NCI-H1417 treated with DMSO at 0.1 percent for 48 hours (cell line): ENCODE measurements around the gene ID1.
A peak's percentile ranks its signal among the peaks of the same experiment; 100 is the strongest.

Experiments
- DNase-seq: peaks from one replicate; lab custom pipeline; 2025; lab: John Stamatoyannopoulos, UW

The ID1 gene

GRCh38 chr20:31605031-31605901, at the start of gene ID1:
ID1 (plus strand) TSS chr20:31605289; CDS start chr20:31605388, 99 bp downstream.
- peak; percentile 96 for DNase-seq

DNA sequence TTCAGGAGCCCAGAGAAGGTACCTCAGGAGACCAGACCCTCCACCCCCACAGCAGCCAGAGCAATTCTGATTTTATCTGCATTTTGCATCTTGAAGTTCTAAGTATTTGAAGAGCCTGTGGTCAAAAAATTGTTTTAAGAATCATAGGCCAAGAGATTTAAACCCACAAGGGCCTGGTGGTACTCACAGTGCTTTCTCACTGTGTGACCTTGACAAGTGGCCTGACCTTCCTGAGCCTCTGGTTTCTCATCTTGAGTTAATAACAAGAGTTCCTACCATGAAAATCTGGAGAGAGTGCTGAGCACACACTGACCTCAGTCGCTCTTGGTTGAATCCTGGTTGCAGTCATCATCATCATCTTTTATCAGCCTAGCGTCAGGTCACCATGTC, 45.4 kb upstream of the ID1 start:
- no peak for DNase-seq

DNA sequence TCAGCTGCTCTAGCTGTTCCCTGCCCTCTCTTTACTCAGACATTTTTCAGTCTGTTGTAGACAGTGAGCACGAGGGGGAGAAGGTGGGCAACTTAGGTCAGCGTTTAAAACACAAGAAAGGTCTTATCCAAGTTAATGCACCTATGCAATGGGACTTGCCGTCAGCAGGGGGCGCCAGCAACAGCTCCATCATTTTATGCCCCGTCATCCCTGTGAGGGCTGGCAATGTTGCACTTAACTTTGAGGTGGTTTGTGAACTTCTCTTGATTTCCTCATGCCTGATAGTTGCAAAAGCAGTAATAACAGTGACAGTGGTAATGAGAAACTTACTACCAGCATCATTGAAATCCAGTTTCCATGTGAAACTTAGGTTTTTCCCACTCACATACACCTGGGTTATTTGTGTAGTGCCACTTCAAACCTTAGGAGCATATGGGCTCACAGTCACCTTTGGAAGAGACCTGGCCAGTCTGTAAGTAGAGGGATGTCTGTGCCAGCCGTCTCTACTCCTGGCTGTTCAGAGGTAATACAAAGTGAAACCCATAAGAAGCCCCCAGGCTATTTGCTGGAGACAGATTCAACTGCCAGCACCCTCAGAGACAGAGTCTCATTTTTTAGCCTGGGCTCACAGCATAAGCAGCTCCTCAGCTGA, 44.9 kb upstream of the ID1 start:
- no peak for DNase-seq

DNA sequence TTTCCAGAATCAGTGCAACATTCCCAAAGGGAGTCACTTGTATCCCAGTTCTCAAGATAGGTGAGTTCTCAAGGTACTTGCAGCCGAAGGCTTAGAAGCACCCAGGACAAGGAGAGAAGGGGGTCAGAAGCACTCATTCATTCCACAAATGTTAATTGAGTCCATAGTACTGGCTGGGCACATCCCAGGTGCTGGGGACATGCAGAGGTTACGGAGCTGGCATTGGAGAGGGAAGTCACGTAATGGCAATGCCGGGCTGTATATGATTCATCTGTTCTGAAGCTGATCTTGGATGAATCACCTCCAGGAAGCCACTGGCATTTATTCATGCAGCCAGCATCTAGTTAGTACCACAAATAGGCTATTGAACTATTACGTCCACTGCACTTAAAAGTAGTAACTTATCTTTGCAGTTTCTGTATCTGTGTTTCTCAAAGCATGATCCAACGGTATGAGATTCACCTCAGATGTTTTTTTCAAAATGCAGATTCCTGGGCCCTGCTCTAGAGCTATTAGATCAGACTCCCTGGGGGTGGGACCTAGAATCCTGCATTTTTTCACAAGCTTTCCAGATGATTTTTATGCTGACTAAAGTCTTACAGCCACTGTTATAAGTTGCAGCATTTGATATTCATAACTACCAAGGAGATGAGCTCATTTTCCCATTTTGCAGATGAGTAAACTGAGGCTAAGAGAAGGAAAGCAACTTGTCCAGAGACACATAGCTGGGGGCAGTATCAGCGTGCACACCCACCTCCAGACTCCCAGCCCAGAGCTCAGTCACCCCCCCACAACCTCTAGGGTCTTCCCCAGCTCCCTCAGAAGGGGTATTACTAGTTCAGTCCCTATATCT, 44.1 kb upstream of the ID1 start:
- DNase-seq = no peak

DNA sequence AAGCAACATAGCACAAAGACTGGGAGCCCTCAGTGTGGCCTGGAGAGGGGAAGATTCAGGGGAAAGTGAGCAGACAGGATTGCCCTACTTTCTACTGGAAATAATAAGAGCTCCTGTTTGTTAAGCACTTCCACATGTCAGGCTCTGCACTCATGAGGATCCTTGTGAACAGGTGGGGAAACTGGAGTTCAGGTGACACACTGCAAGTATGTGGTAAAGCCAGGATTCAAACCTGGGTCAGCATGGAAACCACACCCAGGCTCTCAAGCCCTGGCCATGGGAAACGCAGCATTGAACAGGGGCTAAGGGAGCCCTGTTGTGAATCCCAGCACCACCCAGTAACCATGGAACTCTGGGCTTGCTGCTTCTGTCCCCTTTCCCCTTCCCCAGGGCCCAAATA, 42.8 kb upstream of the ID1 start:
- DNase-seq = no peak

GRCh38 chr20:31564284-31564683, 40.8 kb upstream of the ID1 start:
- DNase-seq = no peak

GRCh38 chr20:31565699-31566318, 39.3 kb upstream of the ID1 start:
- DNase-seq = no peak

- no peak for DNase-seq
These were observed 38.8 kb upstream of the ID1 start for GRCh38 chr20:31566319-31566657.

DNA sequence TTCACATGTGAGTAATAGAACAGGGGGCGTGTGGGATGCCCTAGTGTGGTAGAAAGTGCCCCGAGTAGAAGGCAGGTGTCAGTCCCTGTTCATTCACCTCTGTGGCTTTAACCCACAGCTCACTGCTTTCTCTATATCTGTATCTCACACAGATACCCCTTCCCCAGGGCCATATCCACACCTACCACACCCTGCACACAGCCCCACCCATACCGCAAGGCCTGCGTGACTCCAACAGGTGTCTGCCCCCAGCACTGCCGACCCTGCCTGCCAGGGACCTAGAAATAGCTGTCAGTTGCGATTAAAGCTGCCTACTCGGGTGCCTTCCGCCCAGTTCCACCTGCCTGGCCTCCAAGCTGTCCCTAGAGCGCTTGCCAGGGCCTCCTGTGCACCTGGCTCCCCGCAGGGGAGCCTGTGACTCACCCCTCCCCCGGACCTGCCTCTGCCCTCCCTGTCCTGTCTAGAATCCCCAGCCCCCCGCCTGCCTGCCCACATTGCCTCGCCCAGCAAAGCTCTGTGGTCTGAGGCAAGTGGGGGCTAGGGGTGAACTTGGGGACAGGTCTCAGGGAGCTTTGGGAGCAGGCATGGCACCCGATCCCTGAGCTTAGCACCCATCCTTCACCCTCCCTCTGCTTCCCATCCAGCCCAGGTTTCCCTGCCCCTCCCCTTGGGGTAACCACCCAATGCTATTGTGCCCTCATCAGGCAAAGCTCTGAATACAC, 38.3 kb upstream of the ID1 start:
- peak; percentile 66 for DNase-seq

DNA sequence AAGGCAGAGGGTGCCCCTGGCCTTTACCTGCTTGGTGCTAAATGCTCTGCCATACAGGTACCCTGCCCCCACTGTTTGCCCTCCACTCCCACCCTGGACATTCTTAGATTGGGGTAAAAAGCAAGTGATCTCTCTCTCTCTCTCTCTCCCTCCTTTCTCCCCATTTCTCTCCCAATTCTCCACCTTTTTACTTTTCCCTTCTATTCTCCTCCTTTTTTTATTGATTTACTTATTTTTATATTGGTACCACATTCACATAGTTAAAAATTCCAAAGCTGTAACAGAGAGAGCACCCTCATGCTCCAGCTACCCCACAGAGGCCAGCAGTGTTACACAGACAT, 37.7 kb upstream of the ID1 start:
- no peak for DNase-seq

DNA sequence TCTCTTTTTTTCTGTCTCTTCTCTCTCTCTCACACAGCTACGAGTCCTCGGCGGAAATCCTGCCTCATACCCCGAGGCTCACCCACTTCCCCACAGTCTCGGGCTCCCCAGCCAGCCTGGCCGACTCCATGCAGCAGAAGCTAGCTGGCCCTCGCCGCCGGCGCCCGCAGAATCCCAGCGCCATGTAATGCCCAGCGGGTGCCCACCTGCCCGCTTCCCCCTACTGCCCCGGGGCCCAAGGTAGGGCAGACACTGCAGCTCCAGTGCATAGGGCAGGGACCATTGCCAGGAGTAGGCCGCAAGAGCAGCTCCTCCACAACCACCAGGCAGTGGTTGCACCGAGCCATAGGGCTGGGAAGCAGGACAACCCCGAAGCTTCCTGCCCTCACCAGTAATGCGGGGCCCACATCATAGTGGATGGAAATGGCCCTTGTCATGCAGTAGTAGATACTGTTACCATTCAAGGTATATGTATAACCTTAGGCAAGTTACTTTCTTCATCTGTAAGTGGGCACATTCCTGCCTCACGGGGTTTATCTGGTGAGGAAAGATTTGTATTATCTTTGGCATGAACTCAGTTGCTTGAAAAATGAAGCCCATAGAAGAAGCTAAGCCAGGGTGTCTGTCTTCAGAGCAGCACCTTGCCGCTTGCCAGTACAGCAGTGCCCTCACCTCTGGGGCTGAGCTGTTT, 36.9 kb upstream of the ID1 start:
- no peak for DNase-seq

GRCh38 chr20:31568773-31569162, 36.3 kb upstream of the ID1 start:
- no peak for DNase-seq

DNA sequence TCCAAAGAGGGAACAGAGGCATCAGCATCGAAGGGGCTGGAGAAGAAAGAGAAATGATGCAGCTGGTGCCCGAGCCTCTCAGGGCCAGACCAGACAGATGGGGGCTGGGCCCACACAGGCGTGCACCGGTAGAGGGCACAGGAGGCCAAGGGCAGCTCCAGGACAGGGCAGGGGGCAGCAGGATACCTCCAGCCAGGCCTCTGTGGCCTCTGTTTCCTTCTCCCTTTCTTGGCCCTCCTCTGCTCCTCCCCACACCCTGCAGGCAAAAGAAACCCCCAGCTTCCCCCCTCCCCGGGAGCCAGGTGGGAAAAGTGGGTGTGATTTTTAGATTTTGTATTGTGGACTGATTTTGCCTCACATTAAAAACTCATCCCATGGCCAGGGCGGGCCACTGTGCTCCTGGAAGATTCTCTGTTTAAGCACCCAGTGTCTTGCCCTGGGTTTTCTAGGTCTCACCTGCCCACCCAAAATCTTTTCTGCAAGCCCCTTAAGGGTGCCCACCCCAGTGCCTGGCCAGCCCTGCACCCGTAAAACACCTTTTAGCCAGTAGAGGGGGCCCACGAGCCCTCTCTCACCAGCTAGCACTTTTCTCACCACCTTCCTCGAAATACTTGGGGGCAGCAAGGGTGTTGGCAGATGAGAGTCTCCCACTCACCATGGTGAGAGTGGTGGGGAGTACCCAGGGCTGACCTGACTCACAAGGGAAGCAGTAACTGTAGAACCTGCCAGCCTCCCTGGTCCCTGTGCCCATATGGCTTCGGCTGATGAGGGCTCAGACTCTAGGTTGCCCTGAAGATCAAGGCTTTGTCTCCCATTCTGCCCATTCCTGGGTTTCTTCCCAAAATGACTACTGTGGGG, 35.7 kb upstream of the ID1 start:
- DNase-seq = no peak

- no peak for DNase-seq
These were observed 35.0 kb upstream of the ID1 start for GRCh38 chr20:31570021-31570463.

- no peak for DNase-seq
These were observed 34.1 kb upstream of the ID1 start for GRCh38 chr20:31570735-31571617.

- no peak for DNase-seq
These were observed 32.9 kb upstream of the ID1 start for GRCh38 chr20:31572042-31572700.

DNA sequence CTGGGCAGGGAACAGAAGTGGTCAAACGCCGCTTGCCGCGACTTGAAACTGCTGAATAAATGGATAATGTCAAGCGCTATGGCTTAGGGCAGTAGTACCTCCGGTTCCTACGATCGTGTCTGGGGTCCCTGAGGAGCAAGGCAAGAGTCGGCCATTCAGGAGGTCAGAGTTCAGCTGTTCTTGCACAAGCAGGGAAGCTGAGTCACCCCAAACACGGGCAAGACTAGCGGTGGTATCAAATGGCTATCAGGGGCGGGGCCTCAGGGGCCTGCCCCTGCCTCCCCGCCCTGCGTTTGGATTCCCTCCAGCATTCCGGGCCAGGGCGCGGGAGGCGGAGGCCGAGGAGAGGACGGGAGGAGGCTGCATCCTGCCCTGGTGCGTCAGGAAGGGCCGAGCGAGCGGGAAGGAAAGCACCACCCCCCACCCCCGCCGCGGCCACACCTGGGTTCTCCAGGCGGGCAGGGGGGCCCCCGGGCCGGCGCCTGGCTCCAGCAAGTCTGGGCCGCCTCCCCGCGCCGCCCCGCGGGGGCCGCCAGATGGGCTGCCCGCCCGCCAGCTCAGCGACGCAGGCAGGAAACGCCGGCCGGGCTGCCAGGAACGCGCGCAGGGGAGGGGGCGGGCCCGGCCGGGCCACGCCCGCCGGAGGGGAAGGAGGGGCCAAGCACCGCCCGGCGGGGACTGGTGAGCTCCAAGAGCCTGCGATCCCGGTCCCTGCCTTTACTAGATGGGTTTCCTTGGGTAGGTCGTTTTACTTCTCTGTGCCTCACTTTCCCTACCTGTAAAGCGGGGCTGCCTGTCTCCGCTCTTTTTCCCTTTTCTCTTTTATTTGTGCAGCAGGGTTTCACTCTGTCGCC, 32.2 kb upstream of the ID1 start:
- peak; percentile 97 for DNase-seq
